Progenitor cell of endocrine pancreas (in vitro differentiated cells): ENCODE measurements around the gene ENPP3. TPM values are rescaled to one million over a fixed set of nuclear protein-coding genes. Genes with fewer than 3 reads are reported as not detected.

ENCODE experiments used
- DNase-seq: peaks from one replicate; pipeline ENCODE4 v3.0.0; 2021; ENCODE audit warnings: low spot score; ENCODE audit not compliant: unreplicated experiment
- H3K27ac Mint-ChIP-seq: 2 replicates; pipeline ENCODE4 v1.8.0; 2021; ENCODE audit warnings: mild to moderate bottlenecking, moderate library complexity, mixed read lengths
- H3K27me3 Mint-ChIP-seq: 2 replicates; pipeline ENCODE4 v1.8.0; 2021; ENCODE audit warnings: mixed read lengths
- H3K36me3 Mint-ChIP-seq: 2 replicates; pipeline ENCODE4 v1.8.0; 2022; ENCODE audit warnings: mixed read lengths; ENCODE audit not compliant: insufficient read depth
- H3K4me1 Mint-ChIP-seq: 2 replicates; pipeline ENCODE4 v1.8.0; 2021; ENCODE audit warnings: low read depth, mixed read lengths
- H3K4me3 Mint-ChIP-seq: 2 replicates; pipeline ENCODE4 v1.8.0; 2021; ENCODE audit warnings: low read depth, mild to moderate bottlenecking, moderate library complexity, mixed read lengths
- H3K9me3 Mint-ChIP-seq: 2 replicates; pipeline ENCODE4 v1.8.0; 2021; ENCODE audit warnings: low read depth, mixed read lengths
- CTCF ChIP-seq: fragments of 200-600 bp; sonication (generic); IDR thresholded peaks from one replicate; pipeline ENCODE4 v1.5.0; 2021; ENCODE audit warnings: antibody characterized with exemption, mild to moderate bottlenecking; ENCODE audit not compliant: unreplicated experiment
- total RNA-seq: library from RNA; stranded (reverse); gene quantifications from 2 replicates; pipeline ENCODE4 v1.2.1, GENCODE V29; 2021

The ENPP3 gene
- total RNA-seq, 1 donor from 2014 or later = not detected

GRCh38 chr6:131729550-131729949 is 92.4 kb downstream of the ENPP3 start:
- Mint-ChIP-seq H3K4me1 (no peaks in the 10 kb centered on the region), H3K36me3 (no peaks in the 10 kb centered on the region), H3K27ac (no peak overlapping the region), H3K27me3 (no peaks in the 10 kb centered on the region), H3K9me3 (peaks cover 10% of the 10 kb centered on the region), H3K4me3 (no peak overlapping the region)
- DNase-seq = no peak
- no peak for TF ChIP-seq CTCF

GRCh38 chr6:131730264-131730663 is 93.2 kb downstream of the ENPP3 start:
- no peak for TF ChIP-seq CTCF
- no peaks in the 10 kb centered on the region for H3K36me3 Mint-ChIP-seq
- no peaks in the 10 kb centered on the region for H3K27me3 Mint-ChIP-seq
- peaks cover 10% of the 10 kb centered on the region for H3K9me3 Mint-ChIP-seq
- H3K4me3 Mint-ChIP-seq = no peak overlapping the region
- DNase-seq = no peak
- no peaks in the 10 kb centered on the region for H3K4me1 Mint-ChIP-seq
- no peak overlapping the region for H3K27ac Mint-ChIP-seq

GRCh38 chr6:131731224-131731623 is 94.1 kb downstream of the ENPP3 start:
- Mint-ChIP-seq H3K36me3 (no peaks in the 10 kb centered on the region), H3K27me3 (no peaks in the 10 kb centered on the region), H3K9me3 (peaks cover 8% of the 10 kb centered on the region), H3K4me3 (no peak overlapping the region), H3K4me1 (no peaks in the 10 kb centered on the region), H3K27ac (no peak overlapping the region)
- DNase-seq = no peak
- no peak for TF ChIP-seq CTCF

- Mint-ChIP-seq H3K27ac (no peak overlapping the region), H3K27me3 (no peaks in the 10 kb centered on the region), H3K4me3 (no peak overlapping the region), H3K9me3 (peaks cover 4% of the 10 kb centered on the region), H3K4me1 (no peaks in the 10 kb centered on the region), H3K36me3 (no peaks in the 10 kb centered on the region)
- no peak for TF ChIP-seq CTCF
- DNase-seq = no peak
These were observed 96.4 kb downstream of the ENPP3 start for GRCh38 chr6:131733376-131734016.

- no peak for TF ChIP-seq CTCF
- DNase-seq = no peak
- Mint-ChIP-seq H3K4me1 (no peaks in the 10 kb centered on the region), H3K4me3 (no peak overlapping the region), H3K36me3 (no peaks in the 10 kb centered on the region), H3K27me3 (no peaks in the 10 kb centered on the region), H3K9me3 (peaks cover under 1% of the 10 kb centered on the region), H3K27ac (no peak overlapping the region)
These were observed 99.0 kb downstream of the ENPP3 start for GRCh38 chr6:131736003-131736596.
